PC-9 (cell line): ENCODE data around the gene ATIC.

Experiments used
- CTCF ChIP-seq: fragments of 200-600 bp; sonication (generic); conservative IDR thresholded peaks from 2 replicates; pipeline ENCODE4 v1.6.1; 2017; ENCODE audit warnings: mixed run types, antibody characterized with exemption, mild to moderate bottlenecking, moderate library complexity
- EZH2 ChIP-seq: fragments of 200-600 bp; sonication (generic); IDR thresholded peaks from 2 replicates; pipeline ENCODE4 v1.8.0; 2017; ENCODE audit warnings: antibody characterized with exemption, low read depth

GRCh38 chr2:215269397-215270117 is 42.3 kb upstream of the ATIC start:
- TF ChIP-seq CTCF: peak; percentile 98
- no peak for TF ChIP-seq EZH2
